ENCODE data around the gene WWP2.

- TF ChIP-seq FOXA1 (IDR thresholded peaks at IDR 0.05) (no peak), SP1 (IDR thresholded peaks at IDR 0.05) (no peak), SUZ12 (IDR thresholded peaks at IDR 0.05) (no peak), FOXK2 (IDR thresholded peaks at IDR 0.05) (no peak), CTBP1 (IDR thresholded peaks at IDR 0.05; ENCODE audit: borderline replicate concordance) (no peak), FOXM1 (IDR thresholded peaks at IDR 0.05; ENCODE audit: borderline replicate concordance) (no peak), ARNT (IDR thresholded peaks at IDR 0.05) (no peak), ELF4 (IDR thresholded peaks at IDR 0.05) (no peak), TARDBP (IDR thresholded peaks at IDR 0.05) (no peak), BHLHE40 (IDR thresholded peaks at IDR 0.05; ENCODE audit: borderline replicate concordance) (no peak), HDGF (IDR thresholded peaks at IDR 0.05; ENCODE audit: borderline replicate concordance) (no peak)
Measured at GRCh38 chr16:69942099-69942491, 180.0 kb downstream of the WWP2 start.

Data from HEK293T (cell line).